GM12878 (cell line): ENCODE results near the gene HPSE2. TPM values are rescaled to one million over a fixed set of nuclear protein-coding genes. Genes with fewer than 3 reads are reported as not detected.

ENCODE experiments used
- ATAC-seq: fragments of 200-7000 bp; cut with Tn5 transposase; 3 replicates; pipeline ENCODE4 v1.9.1; 2020; ENCODE audit warnings: mild to moderate bottlenecking, moderate library complexity
- BruUV-seq: library from RNA; stranded (reverse); fragments of 400-500 nt; replicated peaks from 2 replicates; lab custom pipeline; 2021; lab: Mats Ljungman, UMichigan
- CTCF ChIA-PET: fragments of 300-600 bp; sonication (Branson Sonifier 250); formaldehyde crosslinking; extraction: SDS; loops from one replicate; lab custom pipeline; 2021; ENCODE audit warnings: inconsistent platforms; lab: Yijun Ruan, JAX
- POLR2A ChIA-PET: fragments of 350-600 bp; formaldehyde crosslinking; extraction: SDS; loops from one replicate; lab custom pipeline; 2021; ENCODE audit warnings: inconsistent platforms; lab: Charles Lee
- RAD21 ChIA-PET: fragments of 300-600 bp; sonication (Branson Sonifier 250); formaldehyde crosslinking; loops from one replicate; lab custom pipeline; 2023; ENCODE audit warnings: antibody characterized with exemption; ENCODE audit not compliant: unreplicated experiment; lab: Charles Lee
- SMC1A ChIA-PET: fragments of 300-600 bp; sonication (Branson Sonifier 250); formaldehyde crosslinking; loops from one replicate; lab custom pipeline; 2023; ENCODE audit not compliant: unreplicated experiment, uncharacterized antibody; lab: Charles Lee
- DNase-seq: peaks from one replicate; pipeline ENCODE4 v3.0.0-alpha.2; 2011; ENCODE audit warnings: low read depth, low spot score
- FAIRE-seq: peaks from 3 replicates; lab custom pipeline; 2011; peaks lifted over from hg19 to GRCh38; lab: Jason Lieb, UNC
- H2AFZ ChIP-seq: 2 replicates; pipeline ENCODE4 v1.6.0; 2011; ENCODE audit warnings: low read depth, low read length, control low read depth; ENCODE audit not compliant: control insufficient read depth
- H3K27ac ChIP-seq: 2 replicates; pipeline ENCODE4 v1.5.1; 2011; ENCODE audit warnings: control low read depth; ENCODE audit not compliant: control insufficient read depth, insufficient read depth
- H3K27me3 ChIP-seq, 2 experiments: replicated peaks in 1 of 2; 2 replicates each; pipeline versions ENCODE4 v1.6.0 to v1.6.1; 2011; ENCODE audit warnings: low read length in 1 of 2; ENCODE audit not compliant: control insufficient read depth in 2 of 2, insufficient read depth in 2 of 2
- H3K36me3 ChIP-seq, 2 experiments: 2 replicates each; pipeline ENCODE4 v1.5.1; 2011; ENCODE audit warnings: low read length in 1 of 2; ENCODE audit not compliant: control insufficient read depth in 2 of 2, insufficient read depth in 2 of 2
- H3K4me1 ChIP-seq: 2 replicates; pipeline ENCODE4 v1.6.1; 2011; ENCODE audit warnings: mild to moderate bottlenecking, low read length, moderate library complexity, mixed read lengths; ENCODE audit not compliant: control insufficient read depth, insufficient read depth
- H3K4me2 ChIP-seq: 2 replicates; pipeline ENCODE4 v1.6.0; 2011; ENCODE audit warnings: control low read depth; ENCODE audit not compliant: control insufficient read depth, insufficient read depth
- H3K4me3 ChIP-seq: fragments of 200-600 bp; sonication (generic); 2 replicates; pipeline ENCODE4 v1.5.1; 2016
- H3K79me2 ChIP-seq: 2 replicates; pipeline ENCODE4 v1.6.0; 2011; ENCODE audit warnings: low read length; ENCODE audit not compliant: control insufficient read depth, insufficient read depth
- H3K9ac ChIP-seq: 2 replicates; pipeline ENCODE4 v1.8.0; 2011; ENCODE audit warnings: low read length, control low read depth, mixed read lengths; ENCODE audit not compliant: control insufficient read depth, insufficient read depth
- H3K9me3 ChIP-seq: replicated peaks from 3 replicates; pipeline ENCODE4 v1.5.1; 2011; ENCODE audit warnings: mild to moderate bottlenecking, low read length; ENCODE audit not compliant: control insufficient read depth, insufficient read depth
- H4K20me1 ChIP-seq: 2 replicates; pipeline ENCODE4 v1.6.0; 2011; ENCODE audit not compliant: control insufficient read depth, insufficient read depth
- ATF2 ChIP-seq: IDR thresholded peaks from 2 replicates; pipeline ENCODE4 v1.6.1; 2012; ENCODE audit warnings: low read length, inconsistent platforms
- BCL11A ChIP-seq: IDR thresholded peaks from 2 replicates; pipeline ENCODE4 v1.6.1; 2011; ENCODE audit warnings: low read depth, low read length
- BHLHE40 ChIP-seq, 2 experiments: fragments of 450-650 bp in 1 of 2; IDR thresholded peaks; 2 replicates each; pipeline ENCODE4 v1.6.1; 2011 to 2017; ENCODE audit warnings: low read depth in 2 of 2, borderline replicate concordance in 1 of 2, improper control_type of control experiment in 1 of 2, low read length in 1 of 2, mild to moderate bottlenecking in 1 of 2
- PAX8 ChIP-seq: fragments of 450-650 bp; IDR thresholded peaks from 2 replicates; pipeline ENCODE4 v1.6.1; 2017; ENCODE audit warnings: mild to moderate bottlenecking, moderate library complexity
- PRDM15 ChIP-seq: fragments of 450-650 bp; formaldehyde crosslinking; IDR thresholded peaks from 2 replicates; pipeline ENCODE4 v1.4.0; 2020; ENCODE audit warnings: mild to moderate bottlenecking, moderate library complexity
- RELB ChIP-seq: fragments of 450-650 bp; IDR thresholded peaks from 2 replicates; pipeline ENCODE4 v1.6.1; 2017; ENCODE audit warnings: low read depth, mild to moderate bottlenecking, moderate library complexity
- WGBS: methylation state at CpG from one replicate; pipeline ENCODE4 v1.1.6; 2016; ENCODE audit warnings: low lambda C conversion rate; ENCODE audit not compliant: insufficient replicate concordance, insufficient coverage; ENCODE audit errors: missing lambda C conversion rate; 5-methylcytosine and 5-hydroxymethylcytosine counted together
- in situ Hi-C: fragments of 300-500 bp; cut with MboI; formaldehyde crosslinking; loops from 9 replicates; pipeline ENCODE4 v1.14.3; 2018; ENCODE audit warnings: mixed read lengths
- intact Hi-C: fragments of 100-400 bp; cut with micrococcal nuclease; formaldehyde crosslinking; loops from one replicate; pipeline ENCODE4 v1.14.2; 2022; ENCODE audit not compliant: unreplicated experiment
- polyA plus RNA-seq, 11 experiments: library from polyadenylated mRNA; depleted of rRNA in 4 of 11; unstranded in 6 of 11; stranded (reverse) in 5 of 11; fragments of >200 nt; fragmentation: Nextera tagmentation in 4 of 11; fragmentation: Illumina TruSeq in 1 of 11; extraction: Ambion mirVana in 4 of 11; extraction: Trizol in 1 of 11; gene quantifications; 1 replicate in 1 of 11; 2 replicates in 10 of 11; pipeline versions ENCODE4 v1.2.1 to v1.2.3, GENCODE V29; 2011 to 2016; ENCODE audit warnings: inconsistent platforms in 2 of 11, missing spikeins in 2 of 11, low read depth in 1 of 11
- total RNA-seq, 4 experiments: library from RNA; depleted of rRNA in 3 of 4; stranded (reverse); fragments of >200 nt in 3 of 4; fragmentation: Illumina TruSeq in 1 of 4; extraction: Trizol in 1 of 4; gene quantifications; 2 replicates each; pipeline versions ENCODE4 v1.2.1 to v1.2.3, GENCODE V29; 2013 to 2021

Gene HPSE2
- total and polyA plus RNA-seq, 10 of the 15 experiments (the other 5 are each of a cell fraction or from before 2014, with no cell fraction given): 0.06 TPM; not detected in 9

- 0% methylated on average over 4 of the region's 4 CpGs for WGBS
- no peaks in the 10 kb centered on the region for H4K20me1 ChIP-seq
- TF ChIP-seq RELB (no peak), PAX8 (no peak), BCL11A (no peak), ATF2 (no peak), BHLHE40 (IDR thresholded peaks at IDR 0.05; ENCODE audit: borderline replicate concordance in 1 of 2, low read depth in 2 of 2, low read length in 1 of 2) (no peak), PRDM15 (CRISPR knock-in tag) (no peak)
- TF ChIP-seq, all 136 proteins: peak for 0
- RAD21 ChIA-PET: no interaction called here
- Histone ChIP-seq H3K79me2 (no peaks in the 10 kb centered on the region), H3K4me1 (no peaks in the 10 kb centered on the region), H3K27me3 (no peaks in the 10 kb centered on the region), H3K4me3 (no peak overlapping the region), H2AFZ (no peak overlapping the region), H3K4me2 (no peak overlapping the region), H3K9ac (no peak overlapping the region), H3K9me3 (no peaks in the 10 kb centered on the region), H3K27ac (no peak overlapping the region), H3K36me3 (no peaks in the 10 kb centered on the region)
- POLR2A ChIA-PET: no interaction called here
- intact Hi-C loops: no loop called here
- in situ Hi-C loops: no loop called here
- FAIRE-seq (no peak), DNase-seq (no peak), ATAC-seq (no peak)
- SMC1A ChIA-PET: interaction anchor here (1.6 kb wide), 1 partner anchor 10 kb away, joined by 3 read pairs; no protein-coding TSS in a partner anchor
- CTCF ChIA-PET: no interaction called here
- BruUV-seq: no TSS peak
Observed at GRCh38 chr10:98901441-98902110, 334.1 kb downstream of the HPSE2 start.
